ENCODE data around the gene GALNT1. TPM values are rescaled to one million over a fixed set of nuclear protein-coding genes. Genes with fewer than 3 reads are reported as not detected.

GALNT1 gene
- total RNA-seq, 1 experiment from 2014 or later, result 25.6 TPM

DNA sequence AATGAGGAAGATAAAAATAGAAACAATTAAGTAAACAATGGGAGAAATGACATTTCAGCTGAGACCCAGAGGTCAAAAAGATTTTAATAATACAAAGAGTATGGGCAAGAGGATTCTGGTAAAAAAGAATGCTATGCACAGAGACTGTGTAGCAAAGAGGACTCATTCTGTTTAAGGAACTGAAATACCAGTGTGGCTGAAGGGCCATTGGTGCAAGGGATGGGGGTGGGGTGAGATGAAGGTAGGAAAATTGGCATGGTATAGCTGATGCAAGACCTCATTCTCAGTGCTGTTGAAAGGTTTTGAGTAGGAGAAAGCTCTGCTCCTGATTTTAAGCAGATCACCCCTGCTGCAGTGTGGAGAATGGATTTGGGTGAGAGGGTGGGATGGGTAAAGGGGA is 10.8 kb downstream of the GALNT1 start:
- intact Hi-C loops (cut with micrococcal nuclease; ENCODE audit: unreplicated experiment), result no loop called here

DNA sequence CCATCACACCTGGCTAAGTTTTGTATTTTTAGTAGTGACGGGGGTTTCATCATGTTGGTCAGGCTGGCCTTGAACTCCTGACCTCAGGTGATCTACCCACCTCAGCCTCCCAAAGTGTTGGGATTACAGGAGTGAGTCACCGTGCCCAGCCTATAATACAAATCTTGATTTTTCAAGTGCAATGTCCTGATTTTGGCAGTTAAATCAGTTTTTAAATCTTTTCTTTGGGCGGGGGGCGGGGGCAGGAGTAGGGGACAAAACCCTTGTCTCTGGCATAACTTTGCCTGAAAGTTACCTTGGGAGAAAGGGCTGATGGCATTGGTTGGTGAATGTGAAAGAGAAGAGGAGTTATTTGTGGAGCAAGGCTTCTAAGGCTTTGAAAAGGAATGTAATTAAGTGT is 12.3 kb downstream of the GALNT1 start:
- no TSS peak for BruUV-seq (replicated peaks)
- H3K27me3 ChIP-seq (replicated peaks; ENCODE audit: insufficient read depth, low read depth, low read length, poor library complexity), result no peaks in the 10 kb centered on the region
- intact Hi-C loops (cut with micrococcal nuclease; ENCODE audit: unreplicated experiment), result no loop called here
- ChIA-PET CTCF (no interaction called here), POLR2A (ENCODE audit: low non-redundant PET) (no interaction called here)
- no peak overlapping the region for H3K27ac ChIP-seq (ENCODE audit: low read depth, low read length, poor library complexity, severe bottlenecking)
- no peak for TF ChIP-seq EZH2 (IDR thresholded peaks at IDR 0.05; ENCODE audit: borderline replicate concordance, low read depth, low read length, poor library complexity, severe bottlenecking)
- TF ChIP-seq, protein P1, sequence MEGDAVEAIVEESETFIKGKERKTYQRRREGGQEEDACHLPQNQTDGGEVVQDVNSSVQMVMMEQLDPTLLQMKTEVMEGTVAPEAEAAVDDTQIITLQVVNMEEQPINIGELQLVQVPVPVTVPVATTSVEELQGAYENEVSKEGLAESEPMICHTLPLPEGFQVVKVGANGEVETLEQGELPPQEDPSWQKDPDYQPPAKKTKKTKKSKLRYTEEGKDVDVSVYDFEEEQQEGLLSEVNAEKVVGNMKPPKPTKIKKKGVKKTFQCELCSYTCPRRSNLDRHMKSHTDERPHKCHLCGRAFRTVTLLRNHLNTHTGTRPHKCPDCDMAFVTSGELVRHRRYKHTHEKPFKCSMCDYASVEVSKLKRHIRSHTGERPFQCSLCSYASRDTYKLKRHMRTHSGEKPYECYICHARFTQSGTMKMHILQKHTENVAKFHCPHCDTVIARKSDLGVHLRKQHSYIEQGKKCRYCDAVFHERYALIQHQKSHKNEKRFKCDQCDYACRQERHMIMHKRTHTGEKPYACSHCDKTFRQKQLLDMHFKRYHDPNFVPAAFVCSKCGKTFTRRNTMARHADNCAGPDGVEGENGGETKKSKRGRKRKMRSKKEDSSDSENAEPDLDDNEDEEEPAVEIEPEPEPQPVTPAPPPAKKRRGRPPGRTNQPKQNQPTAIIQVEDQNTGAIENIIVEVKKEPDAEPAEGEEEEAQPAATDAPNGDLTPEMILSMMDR (conservative IDR thresholded peaks at IDR 0.05; ENCODE audit: low read depth, low read length), result no peak
- no peak overlapping the region for H3K4me3 ChIP-seq (ENCODE audit: low read depth, low read length, poor library complexity, severe bottlenecking)
- H3K4me1 ChIP-seq (ENCODE audit: insufficient read depth, low read length, poor library complexity, severe bottlenecking), result no peaks in the 10 kb centered on the region
- H3K36me3 ChIP-seq (ENCODE audit: insufficient read depth, low read length, poor library complexity, severe bottlenecking), result no peaks in the 10 kb centered on the region
- no peak for DNase-seq (ENCODE audit: low spot score)
- peaks cover 3% of the 10 kb centered on the region for H3K9me3 ChIP-seq (ENCODE audit: low read depth, low read length, poor library complexity, severe bottlenecking)

More for the DNA sequence above, 10.8 kb downstream of the GALNT1 start:
- TF ChIP-seq EZH2 (IDR thresholded peaks at IDR 0.05; ENCODE audit: borderline replicate concordance, low read depth, low read length, poor library complexity, severe bottlenecking), result no peak
- TF ChIP-seq, protein P1 (conservative IDR thresholded peaks at IDR 0.05; ENCODE audit: low read depth, low read length), result no peak
- no peaks in the 10 kb centered on the region for H3K27me3 ChIP-seq (replicated peaks; ENCODE audit: insufficient read depth, low read depth, low read length, poor library complexity)
- H3K9me3 ChIP-seq (ENCODE audit: low read depth, low read length, poor library complexity, severe bottlenecking), result peaks cover 16% of the 10 kb centered on the region
- no peak overlapping the region for H3K4me3 ChIP-seq (ENCODE audit: low read depth, low read length, poor library complexity, severe bottlenecking)
- CTCF ChIA-PET, result no interaction called here
- no peak for DNase-seq (ENCODE audit: low spot score)
- no peaks in the 10 kb centered on the region for H3K36me3 ChIP-seq (ENCODE audit: insufficient read depth, low read length, poor library complexity, severe bottlenecking)
- H3K4me1 ChIP-seq (ENCODE audit: insufficient read depth, low read length, poor library complexity, severe bottlenecking), result no peaks in the 10 kb centered on the region
- no peak overlapping the region for H3K27ac ChIP-seq (ENCODE audit: low read depth, low read length, poor library complexity, severe bottlenecking)
- BruUV-seq (replicated peaks), result no TSS peak
- POLR2A ChIA-PET (ENCODE audit: low non-redundant PET), result no interaction called here

DNA sequence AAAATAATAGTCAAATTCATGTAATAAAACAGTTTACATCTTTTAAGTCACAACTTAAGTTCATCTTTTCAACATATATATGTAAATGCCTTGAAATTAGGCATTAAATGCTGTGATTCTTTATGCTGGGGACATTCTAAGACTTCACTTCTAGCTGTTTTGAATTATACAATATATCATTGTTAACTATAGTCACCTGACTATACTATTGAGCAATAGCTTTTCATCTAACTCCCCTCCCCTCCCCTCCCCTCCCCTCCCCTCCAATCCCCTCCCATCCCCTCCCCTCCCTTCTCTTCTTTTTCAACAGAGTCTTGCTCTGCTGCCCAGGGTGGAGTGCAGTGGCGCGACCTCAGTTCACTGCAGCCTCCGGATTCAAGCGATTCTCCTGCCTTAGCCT is 16.2 kb downstream of the GALNT1 start:
- H3K27ac ChIP-seq (ENCODE audit: low read depth, low read length, poor library complexity, severe bottlenecking), result no peak overlapping the region
- DNase-seq (ENCODE audit: low spot score), result no peak
- no peaks in the 10 kb centered on the region for H3K4me1 ChIP-seq (ENCODE audit: insufficient read depth, low read length, poor library complexity, severe bottlenecking)
- ChIA-PET CTCF (no interaction called here), POLR2A (ENCODE audit: low non-redundant PET) (no interaction called here)
- H3K27me3 ChIP-seq (replicated peaks; ENCODE audit: insufficient read depth, low read depth, low read length, poor library complexity), result no peaks in the 10 kb centered on the region
- no peaks in the 10 kb centered on the region for H3K36me3 ChIP-seq (ENCODE audit: insufficient read depth, low read length, poor library complexity, severe bottlenecking)
- TF ChIP-seq, protein P1 (conservative IDR thresholded peaks at IDR 0.05; ENCODE audit: low read depth, low read length), result no peak
- TF ChIP-seq EZH2 (IDR thresholded peaks at IDR 0.05; ENCODE audit: borderline replicate concordance, low read depth, low read length, poor library complexity, severe bottlenecking), result no peak
- no TSS peak for BruUV-seq (replicated peaks)
- no peak overlapping the region for H3K4me3 ChIP-seq (ENCODE audit: low read depth, low read length, poor library complexity, severe bottlenecking)
- intact Hi-C loops (cut with micrococcal nuclease; ENCODE audit: unreplicated experiment), result no loop called here
- H3K9me3 ChIP-seq (ENCODE audit: low read depth, low read length, poor library complexity, severe bottlenecking), result peaks cover 16% of the 10 kb centered on the region
